Type B pancreatic cell (in vitro differentiated cells): ENCODE data around the gene RBFOX1. TPM values are rescaled to one million over a fixed set of nuclear protein-coding genes. Genes with fewer than 3 reads are reported as not detected.

Source experiments
- DNase-seq: peaks from one replicate; pipeline ENCODE4 v3.0.0; 2021; ENCODE audit warnings: mixed read lengths; ENCODE audit not compliant: unreplicated experiment; ENCODE audit errors: extremely low spot score
- H3K27ac Mint-ChIP-seq: 2 replicates; pipeline ENCODE4 v1.8.0; 2021; ENCODE audit warnings: mild to moderate bottlenecking, mixed read lengths
- H3K27me3 Mint-ChIP-seq: 2 replicates; pipeline ENCODE4 v1.8.0; 2021; ENCODE audit warnings: mixed read lengths
- H3K36me3 Mint-ChIP-seq: 2 replicates; pipeline ENCODE4 v1.8.0; 2021; ENCODE audit warnings: mixed read lengths
- H3K4me1 Mint-ChIP-seq: one replicate; pipeline ENCODE4 v1.8.0; 2021; ENCODE audit warnings: mixed read lengths; ENCODE audit not compliant: unreplicated experiment
- H3K4me3 Mint-ChIP-seq: 2 replicates; pipeline ENCODE4 v1.8.0; 2021; ENCODE audit warnings: mild to moderate bottlenecking, mixed read lengths
- H3K9me3 Mint-ChIP-seq: 2 replicates; pipeline ENCODE4 v1.8.0; 2021; ENCODE audit warnings: mixed read lengths
- CTCF ChIP-seq: fragments of 200-600 bp; sonication (generic); conservative IDR thresholded peaks from 2 replicates; pipeline ENCODE4 v1.5.0; 2021; ENCODE audit warnings: antibody characterized with exemption, mild to moderate bottlenecking
- total RNA-seq: library from RNA; stranded (reverse); gene quantifications from 2 replicates; pipeline ENCODE4 v1.2.1, GENCODE V29; 2021; ENCODE audit warnings: low replicate concordance

RBFOX1 gene
- total RNA-seq, 1 donor from 2014 or later, result 21.0 TPM

- Mint-ChIP-seq H3K4me1 (no peaks in the 10 kb centered on the region), H3K27me3 (no peaks in the 10 kb centered on the region), H3K36me3 (no peaks in the 10 kb centered on the region), H3K4me3 (no peak overlapping the region), H3K27ac (no peak overlapping the region), H3K9me3 (no peaks in the 10 kb centered on the region)
- no peak for DNase-seq
- TF ChIP-seq CTCF, result no peak
Observed at GRCh38 chr16:7577588-7577987, 244.9 kb downstream of the RBFOX1 start.

GRCh38 chr16:7579454-7579853 is 246.8 kb downstream of the RBFOX1 start:
- H3K36me3 Mint-ChIP-seq, result no peaks in the 10 kb centered on the region
- H3K4me3 Mint-ChIP-seq, result no peak overlapping the region
- no peaks in the 10 kb centered on the region for H3K27me3 Mint-ChIP-seq
- no peak overlapping the region for H3K27ac Mint-ChIP-seq
- no peak for DNase-seq
- no peak for TF ChIP-seq CTCF
- H3K4me1 Mint-ChIP-seq, result no peaks in the 10 kb centered on the region
- no peaks in the 10 kb centered on the region for H3K9me3 Mint-ChIP-seq

GRCh38 chr16:7581175-7581574 is 248.5 kb downstream of the RBFOX1 start:
- TF ChIP-seq CTCF, result no peak
- no peak for DNase-seq
- Mint-ChIP-seq H3K4me1 (no peaks in the 10 kb centered on the region), H3K27me3 (peaks cover 3% of the 10 kb centered on the region), H3K36me3 (no peaks in the 10 kb centered on the region), H3K27ac (no peak overlapping the region), H3K4me3 (no peak overlapping the region), H3K9me3 (no peaks in the 10 kb centered on the region)

GRCh38 chr16:7583396-7583795 is 250.8 kb downstream of the RBFOX1 start:
- DNase-seq, result no peak
- Mint-ChIP-seq H3K27ac (no peak overlapping the region), H3K27me3 (peaks cover 3% of the 10 kb centered on the region), H3K36me3 (no peaks in the 10 kb centered on the region), H3K4me3 (no peak overlapping the region), H3K9me3 (no peaks in the 10 kb centered on the region), H3K4me1 (no peaks in the 10 kb centered on the region)
- TF ChIP-seq CTCF, result no peak

GRCh38 chr16:7584561-7584960 is 251.9 kb downstream of the RBFOX1 start:
- H3K4me1 Mint-ChIP-seq, result no peaks in the 10 kb centered on the region
- H3K27ac Mint-ChIP-seq, result no peak overlapping the region
- no peaks in the 10 kb centered on the region for H3K36me3 Mint-ChIP-seq
- TF ChIP-seq CTCF, result no peak
- no peaks in the 10 kb centered on the region for H3K9me3 Mint-ChIP-seq
- no peak overlapping the region for H3K4me3 Mint-ChIP-seq
- DNase-seq, result no peak
- H3K27me3 Mint-ChIP-seq, result peaks cover 3% of the 10 kb centered on the region

GRCh38 chr16:7585705-7586104 is 253.1 kb downstream of the RBFOX1 start:
- H3K27ac Mint-ChIP-seq, result no peak overlapping the region
- no peak for DNase-seq
- peaks cover 3% of the 10 kb centered on the region for H3K27me3 Mint-ChIP-seq
- no peaks in the 10 kb centered on the region for H3K4me1 Mint-ChIP-seq
- no peaks in the 10 kb centered on the region for H3K9me3 Mint-ChIP-seq
- H3K4me3 Mint-ChIP-seq, result no peak overlapping the region
- TF ChIP-seq CTCF, result no peak
- no peaks in the 10 kb centered on the region for H3K36me3 Mint-ChIP-seq
